ENCODE data around the gene MRPS7. TPM values are rescaled to one million over a fixed set of nuclear protein-coding genes. Genes with fewer than 3 reads are reported as not detected.
A peak's percentile ranks its signal among the peaks of the same experiment; 100 is the strongest.

MRPS7 gene
- polyA plus RNA-seq, 3 donors: 26.7 to 122 (median 101) TPM

GRCh38 chr17:75285123-75285522, 23.4 kb downstream of the MRPS7 start:
- no peak for DNase-seq
- no peak for TF ChIP-seq CTCF (IDR thresholded peaks at IDR 0.05)
- no peak overlapping the region for H3K4me3 ChIP-seq (replicated peaks in 1 of 3; ENCODE audit: low read depth in 2 of 3, low read length in 3 of 3)
- H2AFZ ChIP-seq (ENCODE audit: insufficient read depth, low read depth, low read length, poor library complexity, severe bottlenecking): no peak overlapping the region
- Mint-ChIP-seq H3K36me3 (peaks cover 27 to 48% of the 10 kb centered on the region in 2 donors), H3K4me1 (peaks cover 16% of the 10 kb centered on the region), H3K4me3 (no peak overlapping the region), H3K27me3 (ENCODE audit: low read depth in 3 of 3) (no peaks in the 10 kb centered on the region), H3K9me3 (no peaks in the 10 kb centered on the region), H3K27ac (peak overlapping the region in 2 of 7 donors; percentile 25 to 50)
- H3K9ac ChIP-seq (ENCODE audit: insufficient read depth, low read length, poor library complexity, severe bottlenecking): no peak overlapping the region
- peaks cover 29 to 47% of the 10 kb centered on the region in 2 donors for H3K36me3 ChIP-seq (replicated peaks in 1 of 2; ENCODE audit: control insufficient read depth in 1 of 2, insufficient read depth in 2 of 2, low read length in 2 of 2)
- peaks cover 10 to 12% of the 10 kb centered on the region in 2 donors for H3K4me1 ChIP-seq (ENCODE audit: control insufficient read depth in 1 of 2, insufficient read depth in 2 of 2, low read length in 2 of 2)
- H3K79me2 ChIP-seq (ENCODE audit: insufficient read depth, low read length): peaks cover 50% of the 10 kb centered on the region
- whole genome bisulfite sequencing (ENCODE audit: insufficient coverage): 91% methylated on average over 6 of the region's 6 CpGs
- H3K27ac ChIP-seq (ENCODE audit: low read depth in 1 of 2, low read length in 2 of 2): no peak overlapping the region
- no peak overlapping the region for H3K4me2 ChIP-seq (replicated peaks; ENCODE audit: extremely low read depth, low read length, poor library complexity, severe bottlenecking)
- peaks cover 17% of the 10 kb centered on the region for H4K20me1 ChIP-seq (ENCODE audit: insufficient read depth, low read length)
- intact Hi-C loops (cut with micrococcal nuclease): loop anchor here in 1 of 2 donors (5.0 kb wide), 1 partner anchor 107 kb away; no protein-coding TSS in a partner anchor
- H3K27me3 ChIP-seq (ENCODE audit: control insufficient read depth in 2 of 2, insufficient read depth in 2 of 2, low read length in 2 of 2): no peaks in the 10 kb centered on the region
- H3K9me3 ChIP-seq (replicated peaks in 1 of 2; ENCODE audit: control insufficient read depth in 1 of 2, insufficient read depth in 1 of 2, low read length in 2 of 2): no peaks in the 10 kb centered on the region

- DNase-seq: no peak
- no peaks in the 10 kb centered on the region for H3K9me3 ChIP-seq (replicated peaks in 1 of 2; ENCODE audit: control insufficient read depth in 1 of 2, insufficient read depth in 1 of 2, low read length in 2 of 2)
- H3K79me2 ChIP-seq (ENCODE audit: insufficient read depth, low read length): peaks cover 59% of the 10 kb centered on the region
- no peak overlapping the region for H3K27ac ChIP-seq (ENCODE audit: low read depth in 1 of 2, low read length in 2 of 2)
- H2AFZ ChIP-seq (ENCODE audit: insufficient read depth, low read depth, low read length, poor library complexity, severe bottlenecking): no peak overlapping the region
- H3K36me3 ChIP-seq (replicated peaks in 1 of 2; ENCODE audit: control insufficient read depth in 1 of 2, insufficient read depth in 2 of 2, low read length in 2 of 2): peaks cover 23 to 36% of the 10 kb centered on the region in 2 donors
- Mint-ChIP-seq H3K27me3 (ENCODE audit: low read depth in 3 of 3) (no peaks in the 10 kb centered on the region), H3K27ac (peak overlapping the region in 1 of 7 donors; percentile 19), H3K4me3 (no peak overlapping the region), H3K36me3 (peaks cover 18 to 32% of the 10 kb centered on the region in 2 donors), H3K9me3 (no peaks in the 10 kb centered on the region), H3K4me1 (peaks cover 26% of the 10 kb centered on the region)
- no peak overlapping the region for H3K4me2 ChIP-seq (replicated peaks; ENCODE audit: extremely low read depth, low read length, poor library complexity, severe bottlenecking)
- no peak overlapping the region for H3K9ac ChIP-seq (ENCODE audit: insufficient read depth, low read length, poor library complexity, severe bottlenecking)
- no peaks in the 10 kb centered on the region for H3K27me3 ChIP-seq (ENCODE audit: control insufficient read depth in 2 of 2, insufficient read depth in 2 of 2, low read length in 2 of 2)
- no peak for TF ChIP-seq CTCF (IDR thresholded peaks at IDR 0.05)
- intact Hi-C loops (cut with micrococcal nuclease): loop anchor here in 1 of 2 donors (5.0 kb wide), 1 partner anchor 105 kb away; no protein-coding TSS in a partner anchor
- peaks cover 17% of the 10 kb centered on the region for H4K20me1 ChIP-seq (ENCODE audit: insufficient read depth, low read length)
- H3K4me1 ChIP-seq (ENCODE audit: control insufficient read depth in 1 of 2, insufficient read depth in 2 of 2, low read length in 2 of 2): peaks cover 24 to 27% of the 10 kb centered on the region in 2 donors
- WGBS (ENCODE audit: insufficient coverage): 98% methylated on average over 4 of the region's 9 CpGs
- H3K4me3 ChIP-seq (replicated peaks in 1 of 3; ENCODE audit: low read depth in 2 of 3, low read length in 3 of 3): no peak overlapping the region
These were observed 25.5 kb downstream of the MRPS7 start for GRCh38 chr17:75287221-75287620.
